OCI-LY1 (cell line): Measurements from ENCODE around the gene C20orf204.

Experiments
- H2AFZ ChIP-seq: fragments of 200-600 bp; sonication (generic), shearing (Covaris generic); 2 replicates; pipeline ENCODE4 v1.6.0; 2014; ENCODE audit warnings: antibody characterized with exemption, mild to moderate bottlenecking, low read length
- H3F3A ChIP-seq: fragments of 200-600 bp; sonication (generic), shearing (Covaris generic); 2 replicates; pipeline ENCODE4 v1.6.0; 2014; ENCODE audit warnings: mild to moderate bottlenecking, antibody characterized with exemption, low read length, moderate library complexity; ENCODE audit not compliant: insufficient read depth
- H3K27ac ChIP-seq: fragments of 200-600 bp; sonication (generic); 2 replicates; pipeline ENCODE4 v1.5.1; 2014; ENCODE audit warnings: low read length, mixed run types, mild to moderate bottlenecking, low read depth; ENCODE audit not compliant: poor library complexity, severe bottlenecking
- H3K27me3 ChIP-seq: fragments of 200-600 bp; sonication (generic); 2 replicates; pipeline ENCODE4 v1.6.0; 2014; ENCODE audit warnings: antibody characterized with exemption, mild to moderate bottlenecking, low read length, moderate library complexity; ENCODE audit not compliant: insufficient read depth
- H3K36me3 ChIP-seq: fragments of 200-600 bp; sonication (generic); 2 replicates; pipeline ENCODE4 v1.6.1; 2014; ENCODE audit warnings: mild to moderate bottlenecking, antibody characterized with exemption, low read length, moderate library complexity, mixed read lengths; ENCODE audit not compliant: insufficient read depth
- H3K4me1 ChIP-seq: fragments of 200-600 bp; sonication (generic); 2 replicates; pipeline ENCODE4 v1.5.1; 2014; ENCODE audit warnings: mild to moderate bottlenecking, low read length, moderate library complexity; ENCODE audit not compliant: insufficient read depth, severe bottlenecking
- H3K4me2 ChIP-seq: fragments of 200-600 bp; sonication (generic), shearing (Covaris generic); 2 replicates; pipeline ENCODE4 v1.6.1; 2014; ENCODE audit warnings: low read length
- H3K4me3 ChIP-seq: fragments of 200-600 bp; sonication (generic); 2 replicates; pipeline ENCODE4 v1.5.1; 2014; ENCODE audit warnings: low read length, low read depth, mild to moderate bottlenecking, mixed read lengths; ENCODE audit not compliant: poor library complexity, severe bottlenecking
- H3K79me2 ChIP-seq: fragments of 200-600 bp; shearing (Covaris generic); 2 replicates; pipeline ENCODE4 v1.6.1; 2016; ENCODE audit warnings: mixed run types, low read length, mixed read lengths; ENCODE audit not compliant: insufficient read depth
- H3K9ac ChIP-seq: fragments of 200-600 bp; sonication (generic), shearing (Covaris generic); 2 replicates; pipeline ENCODE4 v1.6.1; 2014; ENCODE audit warnings: mild to moderate bottlenecking, low read length, mixed read lengths
- H3K9me2 ChIP-seq: fragments of 200-600 bp; sonication (generic), shearing (Covaris generic); 2 replicates; pipeline ENCODE4 v1.6.1; 2014; ENCODE audit warnings: low read depth, mild to moderate bottlenecking, low read length, mixed read lengths
- H3K9me3 ChIP-seq: fragments of 200-600 bp; shearing (Covaris generic); 2 replicates; pipeline ENCODE4 v1.6.1; 2014; ENCODE audit warnings: low read length, mixed read lengths
- H4K20me1 ChIP-seq: fragments of 200-600 bp; sonication (generic), shearing (Covaris generic); 2 replicates; pipeline ENCODE4 v1.6.0; 2016; ENCODE audit warnings: mild to moderate bottlenecking, low read length; ENCODE audit not compliant: insufficient read depth
- EZH2 ChIP-seq: fragments of 200-600 bp; sonication (generic), shearing (Covaris generic); IDR thresholded peaks from 2 replicates; pipeline ENCODE4 v1.8.0; 2017; ENCODE audit warnings: borderline replicate concordance, mixed run types, mild to moderate bottlenecking, antibody characterized with exemption, low read length, moderate library complexity, mixed read lengths
- TF ChIP-seq, protein P1 (sequence below): fragments of 200-600 bp; sonication (generic), shearing (Covaris generic); IDR thresholded peaks from 2 replicates; pipeline ENCODE4 v1.5.1; 2017; ENCODE audit warnings: mild to moderate bottlenecking, antibody characterized with exemption, low read length, moderate library complexity, mixed read lengths

C20orf204 gene

DNA sequence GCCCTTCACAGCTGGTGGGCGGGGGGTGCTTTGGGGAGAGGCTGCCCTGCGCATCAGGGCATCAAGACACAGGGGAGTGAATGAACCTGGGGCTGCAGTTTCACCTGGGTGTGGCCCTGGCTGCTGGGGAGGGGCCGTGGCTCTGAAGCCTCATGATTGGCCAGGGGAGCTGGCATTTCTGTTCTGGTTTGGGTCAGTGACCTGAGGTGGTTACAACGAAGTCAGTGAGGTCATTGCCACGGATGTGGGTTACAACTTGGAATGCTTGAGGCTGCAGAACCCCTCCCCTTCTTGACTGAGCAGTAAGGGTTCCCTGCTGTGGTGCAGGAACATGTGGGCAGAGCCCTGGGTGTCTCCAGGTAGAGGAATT lies 30.0 kb downstream of the C20orf204 start:
- H3K9ac ChIP-seq = no peak overlapping the region
- H3K79me2 ChIP-seq = no peaks in the 10 kb centered on the region
- no peaks in the 10 kb centered on the region for H3K9me2 ChIP-seq
- H3K27me3 ChIP-seq = peaks cover 9% of the 10 kb centered on the region; the same call in 1 of the 2 replicates
- H3K4me1 ChIP-seq = peaks cover 32% of the 10 kb centered on the region
- no peaks in the 10 kb centered on the region for H3K9me3 ChIP-seq
- H2AFZ ChIP-seq = no peak overlapping the region
- TF ChIP-seq, protein P1, sequence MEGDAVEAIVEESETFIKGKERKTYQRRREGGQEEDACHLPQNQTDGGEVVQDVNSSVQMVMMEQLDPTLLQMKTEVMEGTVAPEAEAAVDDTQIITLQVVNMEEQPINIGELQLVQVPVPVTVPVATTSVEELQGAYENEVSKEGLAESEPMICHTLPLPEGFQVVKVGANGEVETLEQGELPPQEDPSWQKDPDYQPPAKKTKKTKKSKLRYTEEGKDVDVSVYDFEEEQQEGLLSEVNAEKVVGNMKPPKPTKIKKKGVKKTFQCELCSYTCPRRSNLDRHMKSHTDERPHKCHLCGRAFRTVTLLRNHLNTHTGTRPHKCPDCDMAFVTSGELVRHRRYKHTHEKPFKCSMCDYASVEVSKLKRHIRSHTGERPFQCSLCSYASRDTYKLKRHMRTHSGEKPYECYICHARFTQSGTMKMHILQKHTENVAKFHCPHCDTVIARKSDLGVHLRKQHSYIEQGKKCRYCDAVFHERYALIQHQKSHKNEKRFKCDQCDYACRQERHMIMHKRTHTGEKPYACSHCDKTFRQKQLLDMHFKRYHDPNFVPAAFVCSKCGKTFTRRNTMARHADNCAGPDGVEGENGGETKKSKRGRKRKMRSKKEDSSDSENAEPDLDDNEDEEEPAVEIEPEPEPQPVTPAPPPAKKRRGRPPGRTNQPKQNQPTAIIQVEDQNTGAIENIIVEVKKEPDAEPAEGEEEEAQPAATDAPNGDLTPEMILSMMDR = no peak
- H3K36me3 ChIP-seq = no peaks in the 10 kb centered on the region
- H3K4me3 ChIP-seq = no peak overlapping the region
- no peaks in the 10 kb centered on the region for H4K20me1 ChIP-seq
- no peak overlapping the region for H3K27ac ChIP-seq
- no peak overlapping the region for H3K4me2 ChIP-seq
- no peaks in the 10 kb centered on the region for H3F3A ChIP-seq

DNA sequence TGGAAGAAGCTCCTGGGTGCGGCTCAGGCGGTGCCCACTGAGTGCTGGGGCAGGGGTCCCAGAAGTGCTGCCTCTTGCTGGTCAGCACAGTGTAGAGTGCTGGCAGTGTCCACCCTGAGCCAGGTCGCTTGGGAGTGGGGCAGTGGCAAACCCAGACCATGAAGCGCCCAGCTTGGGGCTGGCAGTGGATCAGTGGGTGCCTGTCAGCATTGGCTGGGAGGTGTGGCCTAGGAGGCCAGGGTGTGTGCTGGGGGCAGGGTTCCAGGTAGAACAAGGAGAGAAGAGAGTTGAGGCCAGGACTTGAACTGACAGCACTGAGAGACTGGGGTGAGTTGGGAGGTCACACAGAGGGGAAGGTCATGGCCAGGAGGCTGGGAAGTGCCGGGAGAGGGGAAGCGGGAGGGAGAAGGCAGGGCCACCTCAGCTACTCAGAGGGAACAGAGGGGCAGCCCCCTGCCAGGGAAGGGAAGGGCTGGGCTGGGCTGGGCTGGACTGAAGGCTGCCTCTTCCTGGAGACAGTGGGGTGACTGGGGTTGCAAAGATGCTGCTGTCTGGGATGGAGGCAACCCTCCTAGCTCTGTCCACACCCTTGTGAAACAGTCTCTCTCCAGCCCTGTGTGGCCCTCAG lies 31.1 kb downstream of the C20orf204 start:
- H3K27me3 ChIP-seq = peaks cover 9% of the 10 kb centered on the region; the same call in 1 of the 2 replicates
- H3K4me2 ChIP-seq = no peak overlapping the region
- no peak overlapping the region for H3K27ac ChIP-seq
- no peak overlapping the region for H3K4me3 ChIP-seq
- H3F3A ChIP-seq = no peaks in the 10 kb centered on the region
- no peaks in the 10 kb centered on the region for H3K9me2 ChIP-seq
- H3K79me2 ChIP-seq = no peaks in the 10 kb centered on the region
- TF ChIP-seq EZH2 = no peak
- TF ChIP-seq, protein P1 = no peak
- no peaks in the 10 kb centered on the region for H4K20me1 ChIP-seq
- no peaks in the 10 kb centered on the region for H3K9me3 ChIP-seq
- no peak overlapping the region for H2AFZ ChIP-seq
- H3K9ac ChIP-seq = no peak overlapping the region
- H3K36me3 ChIP-seq = no peaks in the 10 kb centered on the region
- H3K4me1 ChIP-seq = peaks cover 30% of the 10 kb centered on the region

DNA sequence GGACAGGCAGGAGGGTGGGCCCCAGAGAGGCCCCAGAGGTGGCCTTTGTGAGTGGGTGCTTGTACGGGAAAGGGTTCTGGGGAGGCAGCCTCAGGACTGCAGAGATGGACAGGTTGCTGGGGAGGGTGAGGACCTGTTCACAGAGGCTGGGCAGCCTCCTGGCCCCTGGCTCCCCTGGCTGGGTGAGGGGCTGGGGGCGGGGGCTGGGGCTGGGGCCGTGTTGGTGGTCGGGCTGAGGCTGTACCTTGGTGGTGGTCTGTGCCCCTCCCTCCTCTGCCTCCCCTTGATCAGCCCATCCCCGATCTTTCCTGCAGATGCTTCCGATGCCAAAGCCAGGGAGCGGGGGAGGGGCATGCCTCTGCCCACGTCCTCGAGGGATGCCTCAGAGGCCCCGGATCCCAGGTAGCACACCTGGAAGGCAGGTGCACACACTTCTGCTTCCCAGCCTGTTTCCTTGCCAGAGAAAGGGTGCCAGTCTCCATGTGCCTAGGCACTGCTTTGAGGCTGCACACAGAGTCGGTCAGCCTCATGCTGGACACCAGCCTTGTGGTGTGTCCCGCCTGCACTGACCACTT lies 31.8 kb downstream of the C20orf204 start:
- Histone ChIP-seq H3K4me1 (peaks cover 24% of the 10 kb centered on the region), H3K36me3 (no peaks in the 10 kb centered on the region), H3K9ac (no peak overlapping the region), H3K27ac (no peak overlapping the region), H3K4me2 (no peak overlapping the region), H2AFZ (no peak overlapping the region), H3K4me3 (no peak overlapping the region), H3F3A (no peaks in the 10 kb centered on the region), H4K20me1 (no peaks in the 10 kb centered on the region), H3K9me2 (no peaks in the 10 kb centered on the region), H3K79me2 (no peaks in the 10 kb centered on the region), H3K9me3 (no peaks in the 10 kb centered on the region), H3K27me3 (peaks cover 9% of the 10 kb centered on the region; the same call in 1 of the 2 replicates)
- TF ChIP-seq, protein P1 = no peak
- no peak for TF ChIP-seq EZH2
